Gastroesophageal sphincter (tissue), 4 donors: ENCODE measurements around the gene VASN. TPM values are rescaled to one million over a fixed set of nuclear protein-coding genes. Genes with fewer than 3 reads are reported as not detected.

Experiments used
- ATAC-seq: fragments of 150-250 bp; one replicate; pipeline ENCODE4 v1.9.1; 2016; ENCODE audit warnings: mild to moderate bottlenecking, moderate library complexity
- H3K27ac ChIP-seq, 4 donors: fragments of 200-600 bp; sonication (generic) in 3 of 4; 1 replicate in 3 of 4; 2 replicates in 1 of 4; pipeline ENCODE4 v1.5.1; 2016 to 2019
- H3K27me3 ChIP-seq: fragments of 200-600 bp; sonication (generic); one replicate; pipeline ENCODE4 v1.5.1; 2019
- H3K36me3 ChIP-seq, 2 donors: fragments of 200-600 bp; sonication (generic); one replicate each; pipeline ENCODE4 v1.5.1; 2019; ENCODE audit warnings: control low read depth in 1 of 2
- H3K4me1 ChIP-seq, 3 donors: fragments of 200-600 bp; sonication (generic); 1 replicate in 2 of 3; 2 replicates in 1 of 3; pipeline ENCODE4 v1.5.1; 2016 to 2019; ENCODE audit warnings: control low read depth in 2 of 3
- H3K4me3 ChIP-seq, 2 donors: fragments of 200-600 bp; sonication (generic); one replicate each; pipeline ENCODE4 v1.5.1; 2019; ENCODE audit warnings: mild to moderate bottlenecking in 1 of 2, moderate library complexity in 1 of 2
- H3K9me3 ChIP-seq, 3 donors: fragments of 200-600 bp; sonication (generic); one replicate each; pipeline ENCODE4 v1.5.1; 2017 to 2019; ENCODE audit warnings: control low read depth in 2 of 3
- EP300 ChIP-seq: sonication (generic); formaldehyde crosslinking; IDR thresholded peaks from one replicate; pipeline ENCODE4 v1.6.1; 2017; ENCODE audit warnings: antibody characterized with exemption, mild to moderate bottlenecking
- POLR2A ChIP-seq, 2 donors: fragments of 450-650 bp; IDR thresholded peaks; one replicate each; pipeline ENCODE4 v1.6.1; 2017; ENCODE audit warnings: antibody characterized with exemption in 2 of 2, mild to moderate bottlenecking in 2 of 2, moderate library complexity in 1 of 2
- POLR2AphosphoS5 ChIP-seq: sonication (generic); formaldehyde crosslinking; IDR thresholded peaks from one replicate; pipeline ENCODE4 v1.6.1; 2017; ENCODE audit warnings: antibody characterized with exemption
- WGBS, 2 donors: methylation state at CpG; one replicate each; pipeline ENCODE4 v1.1.5; 2018; ENCODE audit warnings: low coverage in 1 of 2; 5-methylcytosine and 5-hydroxymethylcytosine counted together
- total RNA-seq, 4 donors: library from RNA; depleted of rRNA; stranded (reverse); fragments of >200 nt; gene quantifications; one replicate each; pipeline ENCODE4 v1.1.0, GENCODE V29; 2016
- TF ChIP-seq, protein P1 (sequence below), 4 experiments: fragments of 200-600 bp in 2 of 4; fragments of 450-650 bp in 2 of 4; sonication (generic) in 1 of 4; IDR thresholded peaks; one replicate each; pipeline ENCODE4 v1.5.1; 2017 to 2019; ENCODE audit warnings: antibody characterized with exemption in 4 of 4, mild to moderate bottlenecking in 2 of 4, moderate library complexity in 2 of 4

Gene VASN
- total RNA-seq, 4 donors from 2014 or later, result 6.8 to 35.8 (median 19.9) TPM

- H3K36me3 ChIP-seq, result peaks cover 0 to 6% of the 10 kb centered on the region in 2 donors
- H3K27me3 ChIP-seq, result no peaks in the 10 kb centered on the region
- H3K9me3 ChIP-seq, result no peaks in the 10 kb centered on the region
- 77% methylated on average over 7 of the region's 17 CpGs; no CpG with 5 or more reads in 1 of the 2 donors for WGBS, 2 donors
- TF ChIP-seq, protein P1, sequence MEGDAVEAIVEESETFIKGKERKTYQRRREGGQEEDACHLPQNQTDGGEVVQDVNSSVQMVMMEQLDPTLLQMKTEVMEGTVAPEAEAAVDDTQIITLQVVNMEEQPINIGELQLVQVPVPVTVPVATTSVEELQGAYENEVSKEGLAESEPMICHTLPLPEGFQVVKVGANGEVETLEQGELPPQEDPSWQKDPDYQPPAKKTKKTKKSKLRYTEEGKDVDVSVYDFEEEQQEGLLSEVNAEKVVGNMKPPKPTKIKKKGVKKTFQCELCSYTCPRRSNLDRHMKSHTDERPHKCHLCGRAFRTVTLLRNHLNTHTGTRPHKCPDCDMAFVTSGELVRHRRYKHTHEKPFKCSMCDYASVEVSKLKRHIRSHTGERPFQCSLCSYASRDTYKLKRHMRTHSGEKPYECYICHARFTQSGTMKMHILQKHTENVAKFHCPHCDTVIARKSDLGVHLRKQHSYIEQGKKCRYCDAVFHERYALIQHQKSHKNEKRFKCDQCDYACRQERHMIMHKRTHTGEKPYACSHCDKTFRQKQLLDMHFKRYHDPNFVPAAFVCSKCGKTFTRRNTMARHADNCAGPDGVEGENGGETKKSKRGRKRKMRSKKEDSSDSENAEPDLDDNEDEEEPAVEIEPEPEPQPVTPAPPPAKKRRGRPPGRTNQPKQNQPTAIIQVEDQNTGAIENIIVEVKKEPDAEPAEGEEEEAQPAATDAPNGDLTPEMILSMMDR (IDR thresholded peaks at IDR 0.05), result no peak
- no peak for TF ChIP-seq POLR2AphosphoS5
- TF ChIP-seq POLR2A (IDR thresholded peaks at IDR 0.05), result no peak
- TF ChIP-seq EP300, result no peak
- peak overlapping the region in 3 of 4 donors; percentile 1 to 27 (median 4) for H3K27ac ChIP-seq
- no peak for ATAC-seq
- peaks cover 0 to 61% (median 6%) of the 10 kb centered on the region in 3 donors for H3K4me1 ChIP-seq
- no peak overlapping the region for H3K4me3 ChIP-seq
These were observed 23.7 kb upstream of the VASN start for GRCh38 chr16:4347765-4348509.

DNA sequence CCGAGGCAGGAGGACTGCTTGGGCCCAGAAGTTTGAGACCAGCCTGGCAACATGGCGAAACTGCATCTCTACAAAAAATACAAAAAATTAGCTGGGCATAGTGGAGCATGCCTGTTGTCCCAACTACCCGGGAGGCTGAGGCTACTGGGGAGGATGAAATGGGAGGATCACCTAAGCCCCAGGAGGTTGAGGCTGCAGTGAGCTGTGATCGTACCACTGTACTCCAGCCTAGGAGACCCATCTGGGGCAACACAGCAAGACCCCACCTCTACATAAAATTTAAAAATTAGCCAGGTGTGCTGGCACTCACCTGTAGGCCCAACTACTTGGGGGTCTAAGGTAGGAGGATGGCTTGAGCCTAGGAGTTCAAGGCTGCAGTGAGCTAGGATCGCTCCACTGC lies 22.3 kb upstream of the VASN start:
- no peak overlapping the region for H3K27ac ChIP-seq
- H3K36me3 ChIP-seq, result peaks cover 0 to 14% of the 10 kb centered on the region in 2 donors
- H3K9me3 ChIP-seq, result no peaks in the 10 kb centered on the region
- 100% methylated on average over 1 of the region's 5 CpGs for WGBS, 2 donors
- peaks cover 0 to 61% (median 6%) of the 10 kb centered on the region in 3 donors for H3K4me1 ChIP-seq
- no peak for ATAC-seq
- TF ChIP-seq, protein P1 (IDR thresholded peaks at IDR 0.05), result no peak
- TF ChIP-seq POLR2A (IDR thresholded peaks at IDR 0.05) (no peak), POLR2AphosphoS5 (no peak), EP300 (no peak)
- no peak overlapping the region for H3K4me3 ChIP-seq
- H3K27me3 ChIP-seq, result no peaks in the 10 kb centered on the region

GRCh38 chr16:4350365-4350786 lies 21.3 kb upstream of the VASN start:
- Histone ChIP-seq H3K4me1 (peaks cover 0 to 53% (median 6%) of the 10 kb centered on the region in 3 donors), H3K27ac (peak overlapping the region; percentile 26 to 95 (median 92))
- ATAC-seq, result no peak

GRCh38 chr16:4350787-4351659 lies 20.6 kb upstream of the VASN start, which contains the start of gene PAM16:
Gene PAM16 (minus strand): TSS chr16:4351321. CDS start chr16:4351234, 87 bp downstream.
- Histone ChIP-seq H3K9me3 (no peaks in the 10 kb centered on the region), H3K4me1 (peaks cover 0 to 47% (median 6%) of the 10 kb centered on the region in 3 donors), H3K27ac (peak within 1 kb of the TSS; percentile 26 to 95 (median 92)), H3K36me3 (peaks cover 0 to 24% of the 10 kb centered on the region in 2 donors), H3K27me3 (no peaks in the 10 kb centered on the region), H3K4me3 (peak within 1 kb of the TSS; percentile 59 to 96)
- WGBS, 2 donors, result 0% methylated on average over 1 to 2 of the region's 81 CpGs
- ATAC-seq, result peak; percentile 96
- TF ChIP-seq POLR2AphosphoS5 (peak; percentile 66), EP300 (no peak), POLR2A (IDR thresholded peaks at IDR 0.05) (peak; percentile 22 to 32)
- TF ChIP-seq, protein P1 (IDR thresholded peaks at IDR 0.05), result peak in 2 of 4 experiments; percentile 23 to 35

More at GRCh38 chr16:4350365-4350786, 21.3 kb upstream of the VASN start:
- H3K27me3 ChIP-seq, result no peaks in the 10 kb centered on the region
- WGBS, 2 donors, result 58 to 61% methylated on average over 11 to 12 of the region's 24 CpGs
- no peaks in the 10 kb centered on the region for H3K9me3 ChIP-seq
- peak overlapping the region; percentile 59 to 96 for H3K4me3 ChIP-seq
- H3K36me3 ChIP-seq, result peaks cover 0 to 24% of the 10 kb centered on the region in 2 donors
- TF ChIP-seq POLR2AphosphoS5, result no peak
- TF ChIP-seq POLR2A (IDR thresholded peaks at IDR 0.05), result no peak
- TF ChIP-seq, protein P1 (IDR thresholded peaks at IDR 0.05), result no peak
- TF ChIP-seq EP300, result no peak
